ENCODE results near the gene NFIB.

Gene NFIB

GRCh38 chr9:14170392-14170931 lies 143.5 kb downstream of the NFIB start:
- H3K4me2 ChIP-seq (ENCODE audit: low read depth, low read length, poor library complexity, severe bottlenecking), result no peak overlapping the region

DNA sequence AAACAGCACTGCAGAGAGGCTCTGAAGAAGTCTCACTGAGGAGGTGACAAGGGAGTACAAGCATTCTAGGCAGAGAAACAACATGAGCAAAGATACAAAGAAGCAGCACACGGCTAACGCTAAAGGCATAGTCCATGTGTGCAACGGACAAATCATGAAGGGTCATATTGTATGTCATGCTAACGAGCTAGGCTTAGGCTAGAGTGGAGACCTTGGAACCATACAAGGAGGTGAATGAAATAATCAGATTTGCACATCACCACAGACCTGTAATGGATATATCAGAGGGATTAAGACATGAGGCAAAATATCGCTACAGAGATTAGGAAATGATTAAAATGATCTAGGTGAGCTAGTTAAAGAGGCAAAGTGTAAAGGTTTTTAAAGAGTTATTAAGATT lies 145.6 kb downstream of the NFIB start:
- Histone ChIP-seq H3K9me2 (replicated peaks; ENCODE audit: low read depth, low read length) (no peaks in the 10 kb centered on the region), H3K9ac (ENCODE audit: low read depth, low read length, poor library complexity, severe bottlenecking) (no peak overlapping the region), H3K27me3 (ENCODE audit: insufficient read depth, low read length, poor library complexity, severe bottlenecking) (peaks cover 14% of the 10 kb centered on the region), H3K4me2 (ENCODE audit: low read depth, low read length, poor library complexity, severe bottlenecking) (no peak overlapping the region), H3K4me3 (ENCODE audit: low read length, poor library complexity, severe bottlenecking) (no peak overlapping the region), H4K20me1 (ENCODE audit: insufficient read depth, low read length, poor library complexity, severe bottlenecking) (no peaks in the 10 kb centered on the region), H2AFZ (ENCODE audit: low read length) (no peak overlapping the region), H3K4me1 (ENCODE audit: insufficient read depth, low read length, poor library complexity, severe bottlenecking) (peaks cover 7% of the 10 kb centered on the region), H3K79me2 (ENCODE audit: insufficient read depth, low read length) (no peaks in the 10 kb centered on the region), H3K9me3 (ENCODE audit: insufficient read depth, low read depth, low read length) (no peaks in the 10 kb centered on the region), H3K36me3 (ENCODE audit: insufficient read depth, low read length) (no peaks in the 10 kb centered on the region), H3F3A (ENCODE audit: low read depth) (no peaks in the 10 kb centered on the region)
- TF ChIP-seq CTCF (conservative IDR thresholded peaks at IDR 0.05; ENCODE audit: low read length), result no peak
- no peak for TF ChIP-seq EZH2phosphoT487 (IDR thresholded peaks at IDR 0.05; ENCODE audit: borderline replicate concordance)

More at GRCh38 chr9:14170392-14170931, 143.5 kb downstream of the NFIB start:
- H3K9ac ChIP-seq (ENCODE audit: low read depth, low read length, poor library complexity, severe bottlenecking), result no peak overlapping the region
- no peak overlapping the region for H3K4me3 ChIP-seq (ENCODE audit: low read length, poor library complexity, severe bottlenecking)
- no peaks in the 10 kb centered on the region for H3F3A ChIP-seq (ENCODE audit: low read depth)
- no peak overlapping the region for H2AFZ ChIP-seq (ENCODE audit: low read length)
- H3K36me3 ChIP-seq (ENCODE audit: insufficient read depth, low read length), result no peaks in the 10 kb centered on the region
- no peaks in the 10 kb centered on the region for H3K79me2 ChIP-seq (ENCODE audit: insufficient read depth, low read length)
- no peaks in the 10 kb centered on the region for H4K20me1 ChIP-seq (ENCODE audit: insufficient read depth, low read length, poor library complexity, severe bottlenecking)
- no peaks in the 10 kb centered on the region for H3K9me3 ChIP-seq (ENCODE audit: insufficient read depth, low read depth, low read length)
- peaks cover 7% of the 10 kb centered on the region for H3K4me1 ChIP-seq (ENCODE audit: insufficient read depth, low read length, poor library complexity, severe bottlenecking)
- H3K9me2 ChIP-seq (replicated peaks; ENCODE audit: low read depth, low read length), result no peaks in the 10 kb centered on the region
- peaks cover 14% of the 10 kb centered on the region for H3K27me3 ChIP-seq (ENCODE audit: insufficient read depth, low read length, poor library complexity, severe bottlenecking)
- TF ChIP-seq CTCF (conservative IDR thresholded peaks at IDR 0.05; ENCODE audit: low read length) (no peak), EZH2phosphoT487 (IDR thresholded peaks at IDR 0.05; ENCODE audit: borderline replicate concordance) (no peak)

- no peaks in the 10 kb centered on the region for H4K20me1 ChIP-seq (ENCODE audit: insufficient read depth, low read length, poor library complexity, severe bottlenecking)
- H3F3A ChIP-seq (ENCODE audit: low read depth), result no peaks in the 10 kb centered on the region
- H3K9ac ChIP-seq (ENCODE audit: low read depth, low read length, poor library complexity, severe bottlenecking), result no peak overlapping the region
- H3K4me2 ChIP-seq (ENCODE audit: low read depth, low read length, poor library complexity, severe bottlenecking), result no peak overlapping the region
- H3K36me3 ChIP-seq (ENCODE audit: insufficient read depth, low read length), result no peaks in the 10 kb centered on the region
- no peaks in the 10 kb centered on the region for H3K79me2 ChIP-seq (ENCODE audit: insufficient read depth, low read length)
- no peaks in the 10 kb centered on the region for H3K9me3 ChIP-seq (ENCODE audit: insufficient read depth, low read depth, low read length)
- H3K4me1 ChIP-seq (ENCODE audit: insufficient read depth, low read length, poor library complexity, severe bottlenecking), result peaks cover 7% of the 10 kb centered on the region
- TF ChIP-seq EZH2phosphoT487 (IDR thresholded peaks at IDR 0.05; ENCODE audit: borderline replicate concordance), result no peak
- no peak for TF ChIP-seq CTCF (conservative IDR thresholded peaks at IDR 0.05; ENCODE audit: low read length)
- no peak overlapping the region for H3K4me3 ChIP-seq (ENCODE audit: low read length, poor library complexity, severe bottlenecking)
- no peaks in the 10 kb centered on the region for H3K9me2 ChIP-seq (replicated peaks; ENCODE audit: low read depth, low read length)
- no peaks in the 10 kb centered on the region for H3K27me3 ChIP-seq (ENCODE audit: insufficient read depth, low read length, poor library complexity, severe bottlenecking)
- H2AFZ ChIP-seq (ENCODE audit: low read length), result no peak overlapping the region
Measured at GRCh38 chr9:14165376-14166035, 148.4 kb downstream of the NFIB start.
